ENCODE measurements around the gene COL21A1.

COL21A1 gene

DNA sequence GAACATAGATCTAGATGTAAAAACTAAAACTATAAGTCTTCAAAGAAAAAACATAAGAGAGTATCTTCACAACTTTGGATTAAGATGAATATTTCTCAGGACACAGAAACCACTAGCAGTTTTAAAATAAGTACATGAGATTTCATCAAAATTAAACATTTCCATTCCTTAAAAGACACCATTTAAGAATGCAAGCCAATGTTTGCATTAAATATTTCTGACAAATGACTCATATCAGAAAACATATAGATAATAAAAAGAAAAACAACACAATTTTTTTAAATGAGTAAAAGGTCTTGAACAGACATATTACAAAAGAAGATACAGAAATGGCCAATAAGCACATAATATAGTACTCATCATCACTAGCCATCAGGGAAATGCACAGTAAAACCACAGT, 59.7 kb downstream of the COL21A1 start:
- DNase-seq (ENCODE audit: low spot score) = no peak

GRCh38 chr6:56176741-56177140, 70.6 kb downstream of the COL21A1 start:
- no peak for DNase-seq (ENCODE audit: low spot score)

- DNase-seq (ENCODE audit: low spot score) = no peak
Measured at GRCh38 chr6:56173228-56173627, 74.2 kb downstream of the COL21A1 start.

DNA sequence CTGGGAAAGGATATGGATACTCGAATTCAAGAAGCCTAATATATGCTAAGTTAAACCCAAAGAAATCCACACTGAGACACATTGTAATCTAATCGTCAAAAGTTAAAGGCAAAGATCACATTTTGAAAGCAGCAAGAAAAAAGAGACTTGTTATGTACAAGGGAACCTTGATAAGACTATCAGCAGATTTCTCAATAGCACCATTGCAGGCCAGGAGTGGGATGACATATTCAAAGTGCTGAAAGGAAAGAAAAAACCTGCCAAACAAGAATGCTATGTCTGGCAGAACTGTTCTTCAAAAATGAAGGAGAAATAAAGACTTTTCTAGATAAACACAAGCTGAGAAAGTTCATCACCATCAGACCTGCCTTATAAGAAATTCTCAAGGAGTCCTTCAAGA, 75.2 kb downstream of the COL21A1 start:
- DNase-seq (ENCODE audit: low spot score) = no peak

DNA sequence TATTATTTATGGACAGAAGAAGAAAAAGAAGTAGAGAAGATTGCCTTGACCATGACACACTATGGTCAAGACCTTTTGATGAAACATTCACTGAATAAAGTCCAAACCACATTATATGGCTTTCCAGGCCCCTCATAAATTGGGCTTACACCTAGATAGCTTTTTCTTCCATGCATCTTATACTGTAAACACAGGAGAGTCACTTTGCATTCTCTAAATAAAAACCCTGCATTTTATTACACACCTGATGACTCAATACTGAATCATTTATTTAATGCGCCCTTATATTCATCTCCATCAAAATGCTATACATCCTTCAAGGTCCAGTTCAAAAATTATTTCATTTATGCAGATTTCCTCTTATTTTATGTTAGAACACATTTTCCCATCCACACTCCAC, 78.0 kb downstream of the COL21A1 start:
- DNase-seq (ENCODE audit: low spot score) = no peak

- no peak for DNase-seq (ENCODE audit: low spot score)
Measured at GRCh38 chr6:56168596-56168995, 78.8 kb downstream of the COL21A1 start.

DNA sequence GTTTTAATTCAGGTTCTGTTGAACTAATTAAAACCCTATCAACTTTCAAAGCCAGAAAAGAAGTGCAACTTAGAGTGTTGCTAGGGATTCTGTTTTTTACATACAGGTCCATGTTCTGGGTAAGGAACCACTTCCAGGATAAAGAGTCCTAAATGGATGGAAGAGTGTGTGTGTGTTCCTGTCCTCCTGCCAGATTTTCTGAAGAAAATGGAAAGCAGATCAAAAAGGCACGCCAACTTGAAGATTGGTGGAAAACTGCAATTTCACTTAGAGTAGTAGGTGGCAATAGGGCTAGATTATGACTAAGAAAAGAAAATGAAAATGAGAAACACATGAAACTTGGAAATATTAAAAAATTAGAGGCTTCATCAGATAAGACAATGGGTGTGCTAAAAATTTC, 85.3 kb downstream of the COL21A1 start:
- DNase-seq (ENCODE audit: low spot score) = no peak

DNA sequence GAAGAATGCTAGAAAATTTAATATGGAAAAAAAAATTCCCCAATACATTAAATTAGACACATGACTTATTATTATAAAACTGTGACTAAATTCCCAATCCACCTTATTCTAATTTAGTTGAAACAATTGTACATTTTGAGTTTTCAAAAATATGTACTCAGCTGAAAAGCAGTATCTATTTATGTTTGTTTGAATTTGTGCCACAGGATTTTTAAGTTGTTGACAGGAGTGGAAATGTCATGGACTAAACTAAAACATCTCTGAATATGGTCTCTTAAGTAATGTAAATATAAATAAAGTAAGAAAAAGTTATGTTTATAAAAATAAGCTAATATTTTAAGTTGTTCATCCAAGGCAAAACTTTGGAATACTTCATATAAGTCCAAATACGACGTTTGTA, 86.9 kb downstream of the COL21A1 start:
- DNase-seq (ENCODE audit: low spot score) = no peak

DNA sequence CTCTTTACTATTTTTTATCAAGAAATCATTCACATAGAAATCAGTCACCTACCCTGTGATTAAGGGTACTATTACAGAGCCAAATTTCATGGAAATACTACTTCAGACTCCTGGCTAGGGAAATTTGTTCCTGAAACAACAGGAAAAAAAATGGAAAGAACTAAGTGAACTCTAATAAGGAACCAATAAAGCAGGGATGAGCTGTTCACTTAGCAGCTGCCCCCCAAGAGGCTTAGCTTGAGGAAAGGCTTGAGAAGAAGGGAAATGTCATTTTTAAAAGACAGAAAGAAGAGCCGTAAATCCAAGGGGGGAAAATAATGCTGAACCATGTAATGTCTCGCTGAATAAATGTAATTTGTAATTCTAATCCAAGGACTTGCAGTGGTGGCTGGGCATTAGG, 88.8 kb downstream of the COL21A1 start:
- no peak for DNase-seq (ENCODE audit: low spot score)

DNA sequence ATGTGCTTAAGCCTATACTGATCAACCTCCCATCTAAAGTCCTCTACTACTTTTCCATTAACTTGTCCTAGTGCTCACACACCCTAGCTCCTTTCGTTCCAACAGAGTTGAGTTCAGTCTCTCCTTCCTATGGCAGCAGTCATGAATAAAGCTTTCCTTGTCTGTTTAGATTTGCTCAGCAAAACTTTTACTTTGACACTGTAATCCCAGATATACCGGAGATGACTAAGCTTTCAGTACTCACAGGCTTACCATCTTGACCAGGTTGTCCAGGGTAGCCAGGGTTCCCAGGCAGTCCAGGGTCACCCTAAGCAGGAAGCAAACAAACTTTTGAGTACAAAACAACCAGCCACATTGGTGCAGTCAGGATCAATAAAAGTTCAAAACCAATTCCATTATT, 90.7 kb downstream of the COL21A1 start:
- no peak for DNase-seq (ENCODE audit: low spot score)

DNA sequence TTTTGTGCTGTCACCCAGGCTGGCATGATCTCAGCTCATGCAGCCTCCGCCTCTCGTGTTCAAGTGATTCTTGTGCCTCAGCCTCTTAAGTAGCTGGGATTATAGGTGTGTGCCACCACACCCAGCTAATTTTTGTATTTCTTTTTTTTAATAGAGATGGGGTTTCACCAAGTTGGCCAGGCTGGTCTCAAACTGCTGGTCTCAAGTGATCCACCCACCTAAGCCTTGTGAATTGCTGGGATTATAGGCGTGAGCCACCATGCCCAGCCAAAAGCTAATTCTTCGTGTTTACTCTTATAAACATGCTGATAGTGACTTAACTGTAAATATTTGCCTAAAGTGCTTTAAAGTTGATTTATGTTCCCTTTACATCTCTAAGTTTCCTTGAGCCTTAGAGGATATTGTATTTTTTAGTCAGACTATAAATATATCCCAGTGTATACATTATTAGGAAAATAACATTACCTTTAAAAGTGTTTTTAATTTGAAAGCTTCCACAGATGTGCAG, 91.7 kb downstream of the COL21A1 start:
- no peak for DNase-seq (ENCODE audit: low spot score)

DNA sequence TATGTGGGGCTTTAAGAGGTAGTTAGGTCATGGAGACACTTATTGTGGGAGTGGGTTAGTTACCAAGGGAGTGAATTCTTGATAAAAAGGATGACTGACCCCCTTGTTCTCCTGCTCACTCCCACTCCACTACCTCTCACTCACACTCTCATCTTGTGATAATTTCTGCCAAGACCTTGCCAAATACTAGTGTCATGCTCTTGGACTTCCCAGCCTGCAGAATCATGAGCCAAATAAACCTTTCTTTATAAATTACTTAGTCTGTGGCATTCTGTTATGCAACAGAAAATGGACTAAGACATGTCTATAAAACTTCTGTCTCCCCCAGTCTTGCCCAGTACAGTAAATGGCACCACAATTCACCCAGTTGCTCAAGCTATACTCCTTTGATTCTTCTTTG, 93.3 kb downstream of the COL21A1 start:
- no peak for DNase-seq (ENCODE audit: low spot score)

DNA sequence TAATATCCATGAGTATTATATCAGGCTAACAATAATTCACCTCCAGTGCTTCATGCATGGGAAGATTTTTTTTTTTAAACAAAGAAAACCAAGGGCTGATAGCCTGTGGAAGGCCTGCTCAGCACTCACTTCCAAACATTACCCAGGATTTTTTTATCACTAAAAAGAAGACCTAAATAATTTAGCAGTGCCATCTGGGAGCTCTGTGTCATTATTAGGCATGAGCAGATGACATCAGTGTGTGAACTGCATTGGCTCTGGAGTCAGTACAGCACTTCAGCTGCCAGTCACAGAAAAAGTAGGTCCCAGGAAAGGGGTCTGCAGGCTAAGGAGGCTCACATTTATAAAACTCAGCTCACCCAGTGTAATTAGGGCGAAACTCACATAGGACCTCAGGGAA, 94.8 kb downstream of the COL21A1 start:
- no peak for DNase-seq (ENCODE audit: low spot score)

- DNase-seq (ENCODE audit: low spot score) = no peak
Measured at GRCh38 chr6:56151609-56152224, 95.7 kb downstream of the COL21A1 start.

DNA sequence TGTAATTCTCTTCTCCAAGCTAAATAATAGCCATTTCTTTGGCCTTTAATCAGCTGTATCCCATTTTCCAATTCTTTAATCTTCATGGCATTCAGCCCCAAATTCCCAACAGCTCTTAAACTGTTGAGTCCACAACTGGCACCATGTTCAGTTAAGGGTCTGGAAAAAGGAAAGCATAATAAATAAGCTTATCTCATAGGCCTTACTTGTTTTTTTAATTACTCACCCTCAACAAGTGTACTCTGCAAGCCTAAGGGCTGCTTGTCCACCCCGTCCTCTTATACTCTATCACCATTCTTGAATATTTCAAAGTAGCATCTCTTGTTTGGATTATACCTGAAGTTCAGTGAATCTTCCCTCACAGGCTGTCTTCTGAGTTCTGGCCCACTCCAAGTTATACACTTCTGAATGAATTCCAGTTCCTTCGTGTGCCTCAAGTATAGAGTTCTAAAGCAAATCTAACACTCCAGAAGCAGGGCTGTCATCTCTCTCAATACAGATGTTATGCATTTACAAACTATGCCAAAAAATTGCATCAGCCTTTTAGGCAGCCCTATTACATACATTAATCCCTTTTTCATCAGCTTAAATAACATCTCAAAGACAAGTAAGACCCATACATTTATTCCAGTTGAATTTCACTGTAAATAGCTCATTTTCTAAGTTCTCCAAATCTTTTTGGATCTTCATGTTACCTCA, 98.7 kb downstream of the COL21A1 start:
- no peak for DNase-seq (ENCODE audit: low spot score)

GRCh38 chr6:56147766-56148165, 99.6 kb downstream of the COL21A1 start:
- no peak for DNase-seq (ENCODE audit: low spot score)

DNA sequence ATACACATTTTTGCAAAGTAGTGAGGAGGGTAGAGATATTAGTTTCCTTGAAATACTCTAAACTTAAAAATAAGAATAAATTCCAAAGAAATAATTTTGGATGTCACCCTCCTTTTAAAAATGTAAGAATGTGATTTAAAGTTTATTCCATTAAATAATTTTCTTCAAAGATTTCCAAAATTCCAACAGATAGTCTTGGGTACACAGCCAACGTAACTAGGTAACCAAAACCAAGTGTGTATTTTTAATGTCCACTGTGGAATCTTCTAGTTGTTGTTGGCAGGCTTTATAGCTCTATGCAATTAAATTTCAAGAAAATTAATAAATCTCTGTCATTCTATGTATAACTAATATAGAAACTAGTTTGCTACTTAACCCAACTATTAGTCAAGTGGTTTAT, 101.3 kb downstream of the COL21A1 start:
- no peak for DNase-seq (ENCODE audit: low spot score)

DNA sequence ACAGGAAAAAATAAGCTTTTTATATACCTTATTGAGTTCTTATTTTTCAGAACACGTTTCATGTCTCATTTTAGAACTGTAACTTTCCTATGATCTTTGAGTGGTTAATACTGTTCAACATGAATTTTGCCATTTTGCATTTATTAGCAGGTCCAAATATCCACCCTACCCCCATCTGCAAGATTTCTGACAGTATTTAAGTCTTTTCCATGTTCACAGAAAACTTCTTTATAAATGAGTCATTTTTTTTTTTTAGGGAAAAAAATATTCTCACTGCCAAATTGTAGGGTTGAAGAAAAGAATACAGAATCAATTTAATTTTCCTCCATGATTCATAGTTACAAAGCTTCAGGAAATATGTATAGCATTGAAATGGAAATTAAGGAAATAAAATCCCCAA, 101.8 kb downstream of the COL21A1 start:
- DNase-seq (ENCODE audit: low spot score) = no peak

GRCh38 chr6:56144538-56145324, 102.6 kb downstream of the COL21A1 start:
- DNase-seq (ENCODE audit: low spot score) = no peak

- no peak for DNase-seq (ENCODE audit: low spot score)
Measured at GRCh38 chr6:56143796-56144195, 103.6 kb downstream of the COL21A1 start.

GRCh38 chr6:56140090-56140489, 107.3 kb downstream of the COL21A1 start:
- no peak for DNase-seq (ENCODE audit: low spot score)

DNA sequence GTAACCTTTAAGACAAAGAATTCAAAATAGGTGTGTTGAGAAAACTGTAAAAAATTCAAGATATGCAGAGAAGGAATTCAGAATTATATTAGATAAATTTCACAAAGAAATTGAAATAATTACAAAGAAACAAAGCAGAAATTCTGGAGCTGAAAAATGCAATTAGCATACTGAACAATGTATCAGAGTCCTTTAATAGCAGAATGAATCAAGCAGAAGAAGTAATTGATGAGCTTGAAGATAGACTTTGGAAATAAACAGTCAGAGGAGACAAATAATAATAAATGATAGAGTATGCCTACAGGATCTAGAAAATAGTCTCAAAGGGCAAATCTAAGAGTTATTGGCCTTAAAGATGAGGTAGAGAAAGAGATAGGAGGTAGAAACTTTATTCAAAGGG, 131.7 kb downstream of the COL21A1 start:
- DNase-seq (ENCODE audit: low spot score) = no peak

GRCh38 chr6:56109149-56109548, 138.2 kb downstream of the COL21A1 start:
- DNase-seq (ENCODE audit: low spot score) = no peak
